Measurements from ENCODE around the gene HLA-DQB1. TPM values are rescaled to one million over a fixed set of nuclear protein-coding genes. Genes with fewer than 3 reads are reported as not detected.
"Not testable (repeated sequence)": the region's sequence is repeated elsewhere in the genome, so short reads cannot be mapped to it uniquely, and the experiment has no call there.

Gene HLA-DQB1
- total RNA-seq, 1 donor, result not detected

DNA sequence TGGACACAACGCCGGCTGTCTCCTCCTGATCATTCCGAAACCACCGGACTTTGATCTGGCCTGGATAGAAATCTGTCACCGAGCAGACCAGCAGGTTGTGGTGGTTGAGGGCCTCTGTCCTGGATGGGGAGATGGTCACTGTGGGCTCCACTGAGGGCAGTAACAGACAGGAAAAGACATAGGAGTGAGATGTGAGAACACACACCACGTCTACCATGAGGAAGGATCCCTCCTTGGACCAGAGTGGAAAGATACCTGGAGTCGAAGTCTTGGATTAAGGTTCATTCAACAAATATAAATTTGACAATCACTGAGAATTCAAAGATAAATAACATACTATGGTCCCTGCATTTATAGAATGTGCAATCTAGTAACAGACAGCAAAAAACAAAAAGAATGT is 4.4 kb downstream of the HLA-DQB1 start:
- TF ChIP-seq CTCF (IDR thresholded peaks at IDR 0.05; ENCODE audit: insufficient read depth, low read depth, low read length), result no peak
- DNase-seq (ENCODE audit: low read depth), result no peak
- no peak overlapping the region for H3K4me3 ChIP-seq (ENCODE audit: low read depth, low read length)

GRCh38 chr6:32659856-32660595 is 6.4 kb downstream of the HLA-DQB1 start:
- H3K4me3 ChIP-seq (ENCODE audit: low read depth, low read length), result no peak overlapping the region
- DNase-seq (ENCODE audit: low read depth), result no peak
- TF ChIP-seq CTCF (IDR thresholded peaks at IDR 0.05; ENCODE audit: insufficient read depth, low read depth, low read length), result no peak

DNA sequence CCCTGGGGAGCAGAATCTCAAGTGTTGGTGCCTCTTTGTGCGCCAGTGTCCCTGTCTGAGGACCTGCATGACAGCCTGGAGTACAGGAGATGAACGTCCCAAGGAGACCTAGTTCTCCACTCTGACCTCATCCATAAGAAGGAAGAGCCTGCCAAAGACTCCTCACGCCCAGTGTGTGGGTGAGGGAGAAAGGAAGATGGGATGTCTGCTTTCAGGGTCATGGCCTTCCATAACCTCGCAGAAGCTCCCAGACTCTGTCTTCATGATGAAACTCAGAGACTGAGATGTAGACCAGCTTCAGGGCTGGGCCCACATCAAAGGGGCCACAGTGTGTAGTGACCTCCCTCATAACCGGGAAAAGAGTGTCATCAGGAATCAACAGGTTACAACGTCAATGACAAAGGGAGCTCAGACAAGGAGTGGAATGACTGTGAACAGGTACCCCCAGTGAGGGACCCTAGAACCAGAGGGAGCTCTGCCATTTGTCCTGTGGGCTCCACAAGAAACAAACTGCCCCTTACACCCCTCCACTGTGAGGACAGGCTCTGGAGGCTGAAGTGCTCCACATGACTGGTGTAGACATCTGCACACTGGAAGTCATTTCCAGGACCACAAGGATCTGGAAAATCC is 8.1 kb downstream of the HLA-DQB1 start:
- TF ChIP-seq CTCF (IDR thresholded peaks at IDR 0.05; ENCODE audit: insufficient read depth, low read depth, low read length), result no peak
- no peak overlapping the region for H3K4me3 ChIP-seq (ENCODE audit: low read depth, low read length)
- DNase-seq (ENCODE audit: low read depth), result no peak

DNA sequence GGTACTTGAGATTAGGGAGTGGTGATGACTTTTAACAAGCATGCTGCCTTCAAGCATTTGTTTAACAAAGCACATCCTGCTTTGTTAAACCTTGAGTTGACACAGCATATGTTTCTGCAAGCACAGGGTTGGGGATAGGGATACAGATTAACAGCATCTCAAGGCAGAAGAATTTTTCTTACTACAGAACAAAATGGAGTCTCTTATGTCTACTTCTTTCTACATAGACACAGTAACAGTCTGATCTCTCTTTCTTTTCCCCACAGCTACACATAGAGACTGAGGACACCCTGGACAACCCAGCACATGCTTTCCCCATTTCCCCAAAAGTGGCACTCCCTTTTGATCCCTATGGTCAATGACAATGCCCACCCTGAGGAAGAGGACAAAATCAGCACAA is 8.6 kb downstream of the HLA-DQB1 start:
- not testable (repeated sequence) for DNase-seq (ENCODE audit: low read depth); H3K4me3 ChIP-seq (ENCODE audit: low read depth, low read length)

DNA sequence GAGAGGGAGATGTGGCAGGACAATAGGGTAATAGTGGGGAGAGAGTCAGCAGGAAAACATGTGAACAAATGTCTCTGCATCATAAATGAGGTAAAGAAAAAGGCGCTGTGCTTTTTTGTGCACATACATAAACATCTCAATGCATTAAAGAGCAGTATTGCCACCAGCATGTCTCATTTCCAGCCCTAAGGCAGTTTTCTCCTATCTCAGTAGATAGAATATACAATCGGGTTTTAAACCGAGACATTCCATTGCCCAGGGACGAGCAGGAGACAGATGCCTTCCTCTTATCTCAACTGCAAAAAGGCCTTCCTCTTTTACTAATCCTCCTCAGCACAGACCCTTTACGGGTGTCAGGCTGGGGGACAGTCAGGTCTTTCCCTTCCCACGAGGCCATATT is 9.1 kb downstream of the HLA-DQB1 start:
- not testable (repeated sequence) for DNase-seq (ENCODE audit: low read depth); H3K4me3 ChIP-seq (ENCODE audit: low read depth, low read length)

DNA sequence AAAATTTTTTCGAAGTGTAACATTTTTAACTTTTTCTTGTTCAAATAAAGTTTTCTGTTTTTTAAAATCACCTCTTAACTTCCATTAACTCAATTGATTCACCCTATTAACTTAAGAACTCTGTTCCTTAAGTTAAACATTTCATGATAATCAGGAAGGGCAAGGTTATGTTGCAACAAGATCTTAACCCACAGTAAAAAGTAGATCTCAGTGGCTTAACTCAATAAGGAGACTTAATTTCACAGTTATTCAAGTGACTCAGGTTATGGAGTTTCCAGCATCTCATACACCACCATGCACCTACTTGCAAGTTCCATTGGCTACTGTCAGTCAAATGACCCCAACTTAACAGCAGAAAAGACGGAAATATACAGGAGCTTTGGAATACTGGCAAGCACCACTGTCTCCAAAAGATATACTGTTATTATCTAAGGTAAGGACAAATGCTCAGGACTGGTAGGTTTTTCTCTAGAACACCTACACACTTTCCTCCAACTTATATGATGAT is 11.2 kb downstream of the HLA-DQB1 start:
- TF ChIP-seq CTCF (IDR thresholded peaks at IDR 0.05; ENCODE audit: insufficient read depth, low read depth, low read length), result no peak
- DNase-seq (ENCODE audit: low read depth), result no peak
- no peak overlapping the region for H3K4me3 ChIP-seq (ENCODE audit: low read depth, low read length)

- no peak overlapping the region for H3K4me3 ChIP-seq (ENCODE audit: low read depth, low read length)
- no peak for TF ChIP-seq CTCF (IDR thresholded peaks at IDR 0.05; ENCODE audit: insufficient read depth, low read depth, low read length)
- DNase-seq (ENCODE audit: low read depth), result no peak
Observed at GRCh38 chr6:32645047-32645703, 21.3 kb downstream of the HLA-DQB1 start.

Data from fibroblast of villous mesenchyme (primary cell).